ENCODE measurements around the gene INF2.
"Not testable (repeated sequence)": the region's sequence is repeated elsewhere in the genome, so short reads cannot be mapped to it uniquely, and the experiment has no call there.

The INF2 gene

DNA sequence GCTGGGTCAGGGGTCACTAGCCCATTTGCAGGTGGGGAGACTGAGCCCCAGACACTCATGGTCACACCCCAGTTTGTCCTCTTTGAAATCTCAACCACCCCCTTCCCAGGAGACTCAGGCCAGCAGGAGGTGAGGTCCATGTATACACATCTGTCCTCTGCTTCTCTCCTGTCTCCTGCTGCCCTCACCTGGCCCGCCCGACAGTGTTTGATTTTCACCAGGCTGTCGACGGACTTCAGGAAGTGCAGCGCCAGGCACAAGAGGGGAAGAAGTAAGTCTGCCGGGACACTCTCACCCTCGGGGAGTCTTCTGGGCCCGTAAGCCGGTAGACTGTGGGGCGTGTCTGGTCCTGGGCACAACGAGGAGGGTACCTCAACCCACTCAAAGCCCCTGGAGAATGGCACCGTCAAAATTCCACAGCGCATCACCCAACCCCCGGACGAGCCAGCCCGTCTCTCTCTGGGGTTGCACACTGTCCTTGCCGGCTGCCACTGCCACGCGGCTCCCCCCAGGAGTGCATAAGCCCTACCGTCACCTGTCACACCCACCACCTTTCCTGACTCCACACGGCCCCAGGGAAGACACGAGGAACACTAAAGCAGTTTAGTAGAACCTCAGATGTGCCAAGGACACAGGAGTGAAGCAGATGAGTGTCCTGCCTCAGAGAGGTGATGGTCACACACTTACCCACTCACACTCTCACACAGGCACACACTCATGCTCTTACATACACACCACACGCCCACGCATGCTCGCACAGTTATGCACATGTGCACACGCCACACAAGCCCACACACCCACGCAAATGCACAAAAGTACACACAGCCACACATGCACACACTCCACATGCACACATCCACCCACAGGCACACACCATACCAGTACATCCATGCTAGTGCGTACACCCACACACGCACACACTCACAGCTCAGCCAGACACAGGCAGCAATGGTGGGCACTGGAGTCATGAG is 50.4 kb downstream of the INF2 start:
- DNase-seq = no peak

DNA sequence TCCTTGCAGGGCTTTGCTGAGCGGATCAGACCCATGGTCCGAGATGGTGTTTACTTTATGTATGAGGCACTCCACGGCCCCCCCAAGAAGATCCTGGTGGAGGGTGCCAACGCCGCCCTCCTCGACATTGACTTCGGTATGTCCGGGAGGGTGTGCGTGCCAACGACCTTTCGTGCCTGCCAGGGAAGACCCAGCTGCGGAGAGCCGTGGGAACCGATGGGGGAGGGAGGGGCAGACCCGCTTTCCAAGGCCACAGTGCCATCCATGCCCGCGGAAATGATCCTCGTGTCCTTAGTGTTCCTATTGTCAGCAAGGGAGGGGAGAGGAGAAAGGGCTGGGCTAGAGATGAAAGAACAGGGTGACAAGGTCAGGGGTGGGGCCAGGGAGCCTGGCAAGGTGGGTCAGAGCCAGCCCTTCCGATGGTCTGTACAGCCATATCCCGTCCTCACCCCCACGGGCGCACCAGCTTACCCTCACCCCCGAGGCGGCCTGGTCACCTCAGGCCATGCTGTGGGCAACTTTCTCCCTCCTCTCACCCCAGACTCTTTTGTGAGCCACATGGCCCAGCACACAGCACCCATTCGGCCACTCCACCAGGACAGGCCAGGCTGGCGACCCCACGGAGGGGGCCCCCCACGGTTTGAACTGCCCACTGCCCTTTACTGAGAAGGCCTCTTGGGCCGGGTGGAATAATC is 51.8 kb downstream of the INF2 start:
- DNase-seq = no peak

DNA sequence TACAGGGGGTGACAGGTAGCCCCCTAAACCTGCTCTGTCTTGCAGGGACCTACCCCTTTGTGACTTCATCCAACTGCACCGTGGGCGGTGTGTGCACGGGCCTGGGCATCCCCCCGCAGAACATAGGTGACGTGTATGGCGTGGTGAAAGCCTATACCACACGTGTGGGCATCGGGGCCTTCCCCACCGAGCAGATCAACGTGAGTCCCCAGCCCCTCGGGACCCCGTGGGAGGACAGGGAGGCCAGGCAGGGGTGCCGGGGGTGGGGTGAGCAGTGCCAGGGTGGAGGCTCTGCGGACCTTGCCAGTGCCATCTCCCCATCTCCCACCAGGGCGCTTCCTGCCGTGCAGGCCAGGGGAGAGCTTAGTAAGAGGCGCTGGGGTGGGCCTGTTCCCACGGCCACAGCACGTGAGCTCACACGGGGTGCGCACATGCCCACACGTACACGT is 52.4 kb downstream of the INF2 start:
- no peak for DNase-seq

DNA sequence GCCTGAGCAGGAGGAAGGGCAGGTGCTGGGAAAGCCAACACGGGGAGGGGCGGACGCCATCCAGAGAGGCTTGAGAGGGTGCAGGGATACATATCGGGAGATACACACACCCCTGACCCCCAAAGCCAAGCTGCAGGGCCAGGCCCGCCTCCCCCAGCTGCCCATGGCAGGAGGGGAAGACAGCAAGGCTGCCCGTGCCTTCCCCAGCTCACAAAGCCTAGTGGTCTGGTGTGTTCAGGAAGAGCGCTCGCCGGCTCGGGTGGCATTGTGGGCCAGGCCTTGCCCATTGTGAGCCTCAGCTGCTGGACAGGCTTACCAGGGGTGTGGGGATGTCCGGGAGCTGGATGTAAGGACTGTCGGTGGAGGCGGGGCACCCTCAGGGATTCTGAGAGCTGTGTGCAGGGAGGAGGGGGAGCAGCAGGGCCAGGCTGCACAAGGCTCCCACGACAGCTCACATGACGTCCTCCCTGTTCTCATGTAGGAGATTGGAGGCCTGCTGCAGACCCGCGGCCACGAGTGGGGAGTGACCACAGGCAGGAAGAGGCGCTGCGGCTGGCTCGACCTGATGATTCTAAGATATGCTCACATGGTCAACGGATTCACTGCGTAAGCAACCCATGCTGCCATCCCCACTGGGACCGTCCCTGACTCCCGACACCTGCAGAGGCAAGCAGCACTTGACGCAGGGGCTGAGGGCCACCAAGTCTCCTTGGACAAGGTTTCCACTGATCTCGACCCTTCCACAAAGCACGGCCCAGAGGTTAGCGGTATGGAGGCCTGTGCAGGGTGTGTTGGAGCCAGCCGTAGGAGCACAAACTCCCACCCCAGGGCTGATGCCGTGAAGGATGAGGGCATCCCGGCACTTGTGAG is 53.4 kb downstream of the INF2 start:
- no peak for DNase-seq

DNA sequence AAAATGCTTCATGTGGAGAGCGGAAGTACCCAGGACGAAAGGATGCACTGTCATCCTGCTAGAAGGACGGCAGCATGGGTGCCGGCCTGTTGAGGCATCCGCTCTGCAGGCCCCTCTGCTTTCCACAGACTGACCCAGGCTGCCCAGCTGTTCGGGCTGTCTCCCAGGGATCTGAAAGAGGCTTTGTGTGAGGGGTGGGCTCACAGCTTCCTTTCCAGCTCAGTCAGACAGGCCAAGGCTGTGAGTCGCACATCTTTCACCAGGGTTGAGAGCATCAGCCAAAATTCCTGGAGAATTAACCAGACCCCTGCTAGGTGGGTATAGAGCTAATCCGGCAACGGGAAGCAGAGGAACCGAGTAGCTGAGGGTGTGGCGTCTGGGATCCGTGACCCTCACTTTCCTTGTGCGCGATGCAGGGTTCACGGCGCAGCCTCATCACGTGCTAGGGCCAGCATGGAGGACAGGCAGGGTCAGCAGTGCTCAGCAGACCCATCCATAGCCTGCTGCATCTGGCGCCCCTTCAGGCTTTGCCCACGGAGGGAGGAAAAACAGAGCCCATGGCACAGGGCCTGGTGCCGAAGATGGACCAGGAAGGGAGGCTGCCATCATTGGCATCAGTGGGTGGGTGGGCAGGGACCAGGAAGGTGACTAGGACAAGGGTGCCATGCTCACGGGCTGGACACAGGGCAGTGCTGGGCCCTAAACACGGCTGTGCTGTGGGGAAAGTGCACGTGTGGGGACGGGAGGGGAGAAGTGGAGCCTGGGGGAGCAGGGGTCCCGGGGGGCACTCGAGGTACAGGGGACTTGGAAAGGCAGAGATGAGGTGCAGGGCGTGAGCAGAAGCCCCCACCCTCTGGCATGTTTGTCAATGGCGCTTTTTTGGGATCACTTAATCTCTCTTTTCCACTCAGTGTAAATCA is 54.3 kb downstream of the INF2 start:
- DNase-seq = no peak

DNA sequence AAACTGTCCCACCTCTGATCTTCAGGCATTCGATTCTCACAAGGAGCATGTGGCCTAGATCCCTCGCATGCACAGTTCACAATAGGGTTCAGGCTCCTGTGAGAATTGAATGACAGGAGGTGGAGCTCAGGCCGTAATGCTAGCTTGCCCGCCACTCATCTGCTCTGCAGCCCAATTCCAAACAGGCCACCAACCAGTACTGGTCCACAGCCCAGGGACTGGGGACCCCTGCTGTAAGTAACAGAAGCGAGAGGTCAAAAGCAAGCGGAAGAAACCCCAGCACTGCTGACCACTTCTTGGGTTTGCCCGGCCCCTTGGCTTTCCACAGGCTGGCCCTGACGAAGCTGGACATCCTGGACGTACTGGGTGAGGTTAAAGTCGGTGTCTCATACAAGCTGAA is 55.1 kb downstream of the INF2 start:
- DNase-seq = no peak

DNA sequence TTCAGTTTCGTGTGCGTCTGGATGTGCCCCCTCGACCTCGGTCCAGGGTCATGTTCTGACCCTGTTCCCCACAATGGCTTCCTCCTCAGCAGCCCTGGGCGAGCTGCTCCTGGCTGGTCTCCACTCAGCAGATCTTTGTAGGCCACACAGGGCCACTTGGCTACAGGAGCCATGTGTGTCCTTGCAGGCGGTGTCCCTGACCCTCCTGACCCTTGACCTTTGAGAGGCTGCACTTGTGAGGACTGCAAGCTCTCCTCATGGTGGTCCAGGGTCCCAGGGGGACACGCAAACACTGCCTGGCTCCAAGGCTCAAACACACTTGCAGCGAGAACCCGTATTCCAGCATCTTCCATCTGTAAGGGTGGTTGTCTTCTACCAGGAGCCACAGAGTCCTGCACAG is 56.0 kb downstream of the INF2 start:
- no peak for DNase-seq

DNA sequence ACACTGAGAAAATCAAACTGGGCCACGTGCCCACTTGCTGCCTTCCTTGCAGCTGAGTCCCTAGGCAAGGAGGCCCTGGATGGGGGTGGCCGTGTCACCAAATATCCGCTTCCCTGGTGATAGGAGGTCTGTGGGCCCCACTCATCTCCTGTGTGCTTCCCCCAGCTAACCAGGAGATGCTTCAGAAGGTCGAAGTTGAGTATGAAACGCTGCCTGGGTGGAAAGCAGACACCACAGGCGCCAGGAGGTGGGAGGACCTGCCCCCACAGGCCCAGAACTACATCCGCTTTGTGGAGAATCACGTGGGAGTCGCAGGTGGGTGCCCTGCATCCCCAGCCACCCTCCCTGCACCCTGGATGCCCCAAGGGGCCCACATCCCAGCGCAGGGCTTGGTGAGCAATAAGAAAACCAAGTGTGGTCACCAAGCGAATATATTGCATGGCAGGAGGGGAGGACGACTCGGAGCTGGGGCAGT is 56.7 kb downstream of the INF2 start:
- no peak for DNase-seq

DNA sequence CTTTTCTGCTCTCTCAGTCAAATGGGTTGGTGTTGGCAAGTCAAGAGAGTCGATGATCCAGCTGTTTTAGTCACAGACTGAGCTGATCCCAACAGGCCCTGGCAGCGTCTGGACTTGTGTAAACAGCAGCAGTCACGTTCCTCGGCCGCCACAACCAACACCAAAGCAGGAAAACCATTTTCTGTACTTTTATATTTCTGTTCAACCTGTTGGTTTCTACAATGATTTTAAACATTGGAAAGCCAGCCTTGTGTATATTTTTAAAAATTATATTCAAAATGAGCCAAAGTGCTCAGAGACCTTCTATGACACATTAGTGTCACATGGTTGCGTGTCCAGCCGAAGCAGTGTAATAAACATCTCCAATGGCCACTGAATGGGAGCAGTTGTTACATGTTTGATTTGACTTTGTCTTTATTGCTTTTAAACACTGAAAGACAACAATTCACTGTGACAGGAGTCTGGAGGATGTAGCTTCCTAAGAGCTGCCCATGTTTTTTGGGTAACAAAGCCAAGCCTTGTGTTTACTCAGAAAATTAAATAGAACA is 57.6 kb downstream of the INF2 start:
- no peak for DNase-seq

DNA sequence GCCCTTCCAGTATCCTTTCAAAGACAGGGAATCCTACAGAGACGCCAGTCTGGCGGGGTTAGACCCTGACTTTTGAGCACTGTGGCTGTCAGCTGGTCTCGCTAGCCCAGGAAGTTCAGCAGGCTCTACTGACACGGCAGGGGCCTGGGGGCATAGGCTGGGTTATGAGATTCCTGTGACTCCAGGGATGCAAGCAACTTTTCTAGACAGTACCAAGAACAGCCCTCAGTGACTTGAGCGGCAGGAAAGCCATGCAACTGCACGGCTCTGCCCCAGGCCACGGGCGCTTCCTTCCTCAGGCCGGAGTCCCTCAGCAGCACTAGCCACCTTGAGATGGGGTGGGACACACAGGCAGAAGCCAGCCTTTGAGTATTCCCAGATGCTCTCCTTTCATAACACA is 58.5 kb downstream of the INF2 start:
- no peak for DNase-seq

DNA sequence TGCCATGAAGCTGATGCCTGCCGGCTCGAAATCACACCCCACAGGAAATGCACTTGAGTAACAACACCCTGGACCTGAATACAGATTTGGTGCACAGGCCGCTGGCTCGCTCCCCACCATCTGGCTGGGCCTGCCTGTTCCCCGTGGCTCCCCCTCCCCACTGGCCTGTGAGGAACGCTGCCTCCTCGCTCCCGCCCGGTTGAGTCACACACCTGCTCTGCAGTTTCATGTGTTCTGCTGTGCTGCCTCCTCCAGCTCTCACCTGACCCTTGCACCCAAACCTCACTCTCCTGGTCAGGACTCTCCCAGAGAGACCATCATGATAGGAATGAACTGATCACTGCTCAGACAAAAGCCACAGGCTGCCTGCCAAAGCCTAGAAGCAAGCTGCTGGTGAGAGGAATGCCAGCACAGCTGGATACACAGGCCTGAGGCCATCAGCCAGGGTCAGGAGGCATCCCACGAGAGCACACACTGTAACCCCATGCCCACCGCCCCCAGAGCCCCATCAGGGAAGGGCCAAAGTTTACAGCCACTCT is 59.8 kb downstream of the INF2 start:
- DNase-seq = no peak

DNA sequence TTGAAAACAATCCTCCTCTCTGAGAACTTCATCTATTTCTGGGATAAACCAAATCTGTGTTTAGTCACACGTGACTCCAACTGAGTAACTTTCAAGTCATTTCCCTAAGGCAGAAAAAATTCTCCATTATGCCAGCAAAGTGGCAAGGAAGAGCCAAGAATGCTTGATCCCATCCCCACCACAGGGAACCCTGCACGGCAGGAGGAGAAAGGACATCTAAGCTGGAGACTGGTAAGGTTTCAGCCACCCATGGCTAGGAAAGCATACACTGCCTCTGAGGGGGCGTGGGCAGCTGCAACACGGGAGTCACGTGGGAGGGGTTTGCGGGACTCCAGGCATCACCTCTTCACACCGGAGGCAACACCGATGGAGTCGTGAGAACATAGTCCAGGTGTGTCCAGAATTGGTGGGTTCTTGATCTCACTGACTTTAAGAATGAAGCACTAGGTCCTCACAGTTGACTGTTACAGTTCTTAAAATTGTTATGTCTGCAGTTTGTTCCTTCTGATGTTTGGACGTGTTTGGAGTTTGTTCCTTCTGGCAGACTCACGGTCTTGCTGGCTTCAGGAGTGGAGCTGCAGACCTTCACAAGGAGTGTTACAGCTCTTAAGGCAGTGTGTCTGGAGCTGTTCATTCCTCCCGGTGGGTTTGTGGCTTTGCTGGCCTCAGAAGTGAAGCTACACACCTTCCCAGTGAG is 60.8 kb downstream of the INF2 start:
- DNase-seq = no peak

DNA sequence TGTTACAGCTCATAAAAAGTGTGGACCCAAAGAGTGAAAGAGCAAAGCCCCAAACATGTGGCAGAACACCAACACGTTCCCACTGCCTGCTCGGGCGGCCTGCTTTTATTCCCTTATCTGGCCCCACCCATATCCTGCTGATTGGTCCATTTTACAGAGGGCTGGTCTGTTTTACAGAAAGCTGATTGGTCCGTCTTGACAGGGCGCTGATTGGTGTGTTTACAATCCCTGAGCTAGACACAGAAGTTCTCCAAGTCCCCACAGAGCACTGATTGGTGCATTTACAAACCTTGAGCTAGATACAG is 61.3 kb downstream of the INF2 start:
- not testable (repeated sequence) for DNase-seq

DNA sequence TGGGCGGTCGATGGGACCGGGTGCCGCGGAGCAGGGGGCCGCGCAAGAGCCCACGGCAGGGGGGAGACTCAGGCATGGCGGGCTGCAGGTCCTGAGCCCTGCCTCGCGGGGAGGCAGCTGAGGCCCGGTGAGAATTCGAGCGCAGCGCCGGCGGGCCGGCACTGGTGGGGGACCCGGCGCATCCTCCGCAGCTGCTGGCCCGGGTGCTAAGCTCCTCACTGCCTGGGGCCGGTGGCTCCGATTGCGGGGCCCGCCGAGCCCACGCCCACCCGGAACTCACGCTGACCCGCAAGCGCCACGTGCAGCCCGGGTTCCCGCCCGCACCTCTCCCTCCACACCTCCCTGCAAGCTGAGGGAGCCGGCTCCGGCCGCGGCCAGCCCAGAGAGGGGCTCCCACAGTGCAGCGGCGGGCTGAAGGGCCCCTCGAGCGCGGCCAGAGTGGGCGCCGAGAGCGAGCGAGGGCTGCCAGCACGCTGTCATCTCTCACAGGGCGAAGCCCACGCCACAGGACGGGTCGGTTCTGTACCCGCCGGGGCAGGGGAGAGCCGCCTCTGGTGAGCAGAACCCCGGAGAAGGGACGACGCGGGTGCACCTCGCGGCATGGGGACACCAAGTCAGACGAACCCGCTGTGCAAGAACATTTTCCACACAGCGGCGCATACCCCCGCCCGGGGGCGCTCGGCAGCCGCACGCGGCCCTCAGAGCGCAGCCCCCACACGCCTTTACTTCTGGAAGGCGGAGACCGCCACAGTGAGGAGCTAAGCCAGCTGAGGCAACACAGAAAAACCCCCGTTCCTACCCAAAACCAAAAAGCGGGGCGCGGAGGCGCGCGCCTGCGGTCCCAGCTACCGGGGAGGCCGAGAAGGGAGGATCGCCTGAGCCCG is 62.4 kb downstream of the INF2 start:
- DNase-seq = peak; percentile 62 to 70

DNA sequence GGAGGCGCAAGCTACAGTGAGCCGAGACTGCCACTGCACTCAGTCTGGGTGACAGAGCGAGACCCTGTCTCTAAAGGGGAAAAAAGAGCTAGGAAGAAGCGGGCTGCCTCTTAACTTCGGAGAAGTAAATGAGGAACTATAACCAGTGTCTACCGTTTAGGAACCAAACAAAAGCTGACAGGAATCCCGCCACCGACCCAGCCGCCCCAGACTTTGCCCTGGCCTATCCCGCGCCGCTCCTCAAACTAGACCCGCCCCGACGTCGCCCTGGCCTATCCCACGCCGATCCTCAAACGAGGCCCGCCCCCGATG is 63.0 kb downstream of the INF2 start:
- DNase-seq = peak; percentile 100

DNA sequence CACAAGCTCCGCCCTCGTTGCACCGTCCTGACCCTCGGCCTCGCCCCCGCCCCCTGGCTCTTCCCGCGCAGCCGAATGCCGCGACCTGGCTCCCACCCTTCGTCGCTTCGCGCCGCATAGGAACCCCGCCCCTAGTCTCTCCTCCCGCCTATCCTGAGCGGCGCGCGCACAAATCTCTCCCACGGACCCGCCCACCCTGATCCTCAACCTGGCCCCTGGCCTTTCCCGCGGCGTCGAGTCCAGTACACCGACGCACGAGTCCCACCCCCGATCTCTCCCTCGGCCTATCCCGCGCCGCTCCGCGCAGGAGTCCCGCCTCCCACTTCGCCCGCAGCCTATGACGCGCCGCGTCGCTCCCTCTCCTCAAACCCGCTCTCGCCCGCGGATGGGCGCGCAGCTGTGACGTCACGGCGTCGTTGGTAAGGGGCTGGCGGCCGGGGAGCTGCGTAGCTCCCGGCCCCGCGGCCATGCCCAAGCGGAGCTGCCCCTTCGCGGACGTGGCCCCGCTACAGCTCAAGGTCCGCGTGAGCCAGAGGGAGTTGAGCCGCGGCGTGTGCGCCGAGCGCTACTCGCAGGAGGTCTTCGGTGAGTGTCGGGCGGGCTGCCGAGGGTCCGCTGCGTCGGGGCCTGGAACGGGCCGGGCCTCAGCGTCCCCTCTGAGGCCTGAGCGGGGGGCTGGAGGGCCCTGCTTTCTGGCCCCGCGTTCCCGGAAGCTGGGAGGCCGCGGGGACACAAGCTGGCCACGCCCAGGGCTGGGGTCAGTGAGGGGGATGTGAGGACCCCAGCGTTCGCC is 63.5 kb downstream of the INF2 start, which contains the start of gene SIVA1:
TSS of gene SIVA1 (plus strand) at position 413 of the 793 bp plus-strand sequence. CDS start at position 468, 55 bp downstream.
- DNase-seq = peak; percentile 100

DNA sequence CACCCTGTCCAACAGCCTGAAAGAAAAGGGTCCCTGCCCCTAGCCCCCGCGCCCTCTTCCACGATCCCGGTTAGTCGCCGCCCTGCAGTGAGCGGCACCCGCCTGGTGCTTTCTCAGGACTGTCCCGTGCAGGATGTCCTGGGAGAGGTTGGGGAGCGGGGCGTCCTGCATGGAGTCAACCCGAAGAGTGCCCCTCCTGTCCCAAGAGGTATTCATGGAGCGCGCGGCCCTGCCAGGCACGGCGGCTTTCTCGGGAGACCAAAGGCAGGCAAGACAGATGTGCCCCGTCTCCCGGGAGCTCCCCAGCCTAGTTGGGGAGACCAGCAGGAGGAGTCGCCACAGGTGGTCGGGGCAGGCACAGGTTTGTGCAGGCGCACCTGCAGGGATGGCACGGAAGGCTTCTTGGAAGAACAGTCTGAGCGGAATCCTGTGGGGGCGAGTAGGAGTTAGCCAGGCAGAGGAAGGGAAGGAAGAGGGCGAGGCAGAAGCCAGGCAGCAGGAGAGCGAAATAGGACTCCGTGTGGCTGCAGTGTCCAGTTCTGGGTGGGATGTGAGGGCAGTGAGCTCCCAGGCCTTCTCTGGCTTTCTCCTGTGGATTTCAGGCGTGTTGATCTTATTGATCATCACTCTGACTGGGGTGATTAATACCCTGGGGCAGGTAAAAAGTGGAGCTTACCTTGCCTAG is 64.3 kb downstream of the INF2 start:
- DNase-seq = peak in 1 of 2 experiments; percentile 18

DNA sequence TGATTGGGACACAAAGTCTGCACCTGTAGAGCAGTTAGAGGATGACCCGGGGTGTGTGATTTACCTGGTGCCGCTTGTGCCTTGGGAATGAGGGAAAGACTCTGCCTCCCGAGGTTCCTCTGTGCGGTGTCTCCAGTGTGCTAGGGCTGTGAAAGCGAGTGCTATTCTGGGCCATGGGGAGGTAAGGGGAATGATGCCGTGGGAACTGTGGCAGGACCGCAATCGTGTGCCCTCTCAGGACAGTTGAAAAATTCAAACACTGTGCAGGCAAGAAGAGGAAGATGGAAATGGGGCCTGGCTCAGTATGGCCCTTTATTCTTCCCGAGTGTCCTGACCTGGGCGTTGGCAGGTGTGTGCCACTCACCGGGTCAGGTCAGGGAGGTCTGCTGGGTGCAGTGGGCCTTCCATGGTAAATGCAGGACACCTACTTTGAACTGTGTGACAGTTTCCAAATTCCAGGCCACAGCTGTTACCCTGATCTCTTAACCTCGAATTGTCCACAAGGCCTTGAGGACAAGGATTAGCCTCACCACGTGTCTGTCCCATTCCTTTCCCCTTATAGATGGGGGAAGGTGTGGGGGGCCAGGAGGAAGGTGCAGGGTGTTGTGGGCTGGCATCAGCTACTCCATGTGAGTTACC is 64.9 kb downstream of the INF2 start:
- DNase-seq = no peak
